Stimulated activated CD4-positive, alpha-beta T cell treated with anti-CD3 and anti-CD28 coated beads, Interleukin-15, amount 100 ng/mL, for 24 hours (primary cell): ENCODE data around the gene CDK17.
"Not testable (repeated sequence)": the region's sequence is repeated elsewhere in the genome, so short reads cannot be mapped to it uniquely, and the experiment has no call there.

ENCODE experiments used
- DNase-seq: peaks from one replicate; pipeline ENCODE4 v3.0.0-alpha.2; 2020

CDK17 gene

DNA sequence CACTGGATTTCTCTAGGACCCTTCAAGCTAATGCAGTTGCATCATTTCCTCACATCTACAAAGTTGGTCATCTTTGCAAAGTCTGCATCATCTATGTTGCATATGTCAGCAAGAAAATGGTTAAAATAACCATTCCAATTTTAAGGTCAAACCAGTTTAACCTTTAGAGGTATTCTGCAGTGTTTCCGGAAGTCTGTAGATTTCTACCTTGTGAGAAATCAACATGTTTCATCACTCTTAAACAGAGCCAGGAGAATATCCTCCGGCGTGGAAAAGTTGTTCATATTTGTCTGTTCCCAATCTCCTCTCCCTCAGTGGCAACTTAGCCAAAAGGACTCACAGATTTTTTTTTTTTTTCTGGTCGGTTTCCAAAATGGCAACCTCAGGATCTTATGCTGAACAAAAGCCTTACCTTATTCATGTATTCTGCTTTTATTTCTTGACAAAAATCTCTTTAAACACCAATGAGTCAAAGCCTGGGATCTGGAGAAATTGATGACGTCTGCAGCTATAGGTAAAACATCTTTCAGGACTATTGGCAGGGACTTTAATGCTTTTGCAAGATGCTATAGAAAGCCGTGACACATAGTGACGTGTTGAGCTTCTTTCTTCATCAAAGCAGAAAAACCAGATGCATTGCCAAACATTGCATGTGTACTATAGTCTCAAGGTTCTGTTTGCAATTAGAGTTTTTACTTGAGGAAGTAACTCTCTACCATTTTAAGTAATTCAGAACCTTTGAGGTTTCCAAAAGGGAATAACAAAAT lies 16.0 kb upstream of the CDK17 start:
- no peak for DNase-seq

DNA sequence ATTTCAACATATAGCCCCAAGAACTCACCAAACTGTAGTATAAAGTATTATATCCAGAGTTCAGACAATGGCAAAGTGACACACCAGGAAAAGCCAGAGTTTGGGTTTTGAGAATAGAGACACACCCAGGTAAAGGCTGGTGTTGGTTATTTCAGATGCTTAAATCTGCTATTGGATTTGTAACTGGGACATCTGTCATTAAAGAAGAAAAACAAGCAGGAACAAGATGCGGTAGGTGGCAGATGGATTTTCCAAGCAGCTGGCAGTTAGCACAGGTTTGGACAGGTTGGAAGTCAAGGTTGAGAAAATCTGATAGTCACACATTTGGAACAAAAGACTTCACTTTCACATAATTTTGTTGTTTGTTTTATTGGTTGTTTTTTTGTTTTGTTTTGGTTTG lies 14.4 kb upstream of the CDK17 start:
- no peak for DNase-seq

DNA sequence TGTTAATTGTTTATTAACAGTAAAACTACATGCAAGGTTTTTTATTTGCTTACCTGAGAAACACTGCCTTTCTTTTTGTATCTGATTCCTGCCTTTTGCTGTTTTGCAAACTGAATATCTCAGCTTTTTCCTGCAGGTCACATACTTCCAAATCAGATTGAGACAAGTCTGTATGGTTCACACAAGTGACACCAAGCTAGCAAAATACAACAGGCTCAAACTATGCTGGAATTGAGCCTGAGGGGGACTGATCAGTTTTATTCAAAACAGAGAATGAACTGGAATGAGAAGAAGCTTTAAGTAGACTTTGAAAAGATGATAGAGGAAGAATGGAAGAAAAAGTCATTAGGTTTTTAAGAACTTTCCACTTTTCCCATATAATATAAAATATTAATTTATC lies 12.2 kb upstream of the CDK17 start:
- no peak for DNase-seq

DNA sequence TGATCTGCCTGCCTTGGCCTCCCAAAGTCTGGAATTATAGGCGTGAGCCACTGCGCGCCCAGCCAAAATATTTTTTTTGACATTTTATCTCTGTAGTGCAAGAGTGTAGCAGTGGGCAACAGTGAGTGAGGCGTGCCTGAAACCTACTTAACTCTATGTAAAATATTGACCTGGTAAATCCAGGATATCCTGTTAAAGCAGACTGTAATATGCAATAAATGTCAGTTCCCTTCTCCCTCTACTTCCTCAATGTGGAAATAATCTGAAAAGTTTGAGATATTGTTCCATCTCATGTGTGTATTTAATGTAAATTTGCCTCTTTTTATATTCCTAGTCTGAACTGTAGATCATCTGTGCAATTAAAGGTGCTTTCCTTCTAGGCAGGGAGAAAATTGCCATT lies 9.5 kb upstream of the CDK17 start:
- DNase-seq, result no peak

DNA sequence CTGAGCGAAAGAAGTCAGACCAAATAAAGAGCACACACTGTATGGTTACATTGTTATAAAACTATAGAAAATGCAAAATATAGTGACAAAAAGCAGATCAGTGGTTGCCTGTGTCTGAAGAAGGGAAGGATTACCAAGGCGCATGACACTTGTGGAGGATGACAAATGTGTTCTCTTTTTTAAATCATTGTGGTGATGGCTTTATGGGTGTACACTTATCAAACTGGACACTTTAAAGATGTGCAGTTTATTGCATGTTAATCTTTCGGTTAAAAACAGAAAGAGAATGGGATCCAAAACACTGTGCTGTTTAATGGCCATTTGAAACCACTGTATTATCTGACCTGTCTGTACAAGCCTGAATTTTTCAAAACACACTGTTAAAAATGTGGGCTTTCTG lies 8.8 kb upstream of the CDK17 start:
- DNase-seq, result no peak

DNA sequence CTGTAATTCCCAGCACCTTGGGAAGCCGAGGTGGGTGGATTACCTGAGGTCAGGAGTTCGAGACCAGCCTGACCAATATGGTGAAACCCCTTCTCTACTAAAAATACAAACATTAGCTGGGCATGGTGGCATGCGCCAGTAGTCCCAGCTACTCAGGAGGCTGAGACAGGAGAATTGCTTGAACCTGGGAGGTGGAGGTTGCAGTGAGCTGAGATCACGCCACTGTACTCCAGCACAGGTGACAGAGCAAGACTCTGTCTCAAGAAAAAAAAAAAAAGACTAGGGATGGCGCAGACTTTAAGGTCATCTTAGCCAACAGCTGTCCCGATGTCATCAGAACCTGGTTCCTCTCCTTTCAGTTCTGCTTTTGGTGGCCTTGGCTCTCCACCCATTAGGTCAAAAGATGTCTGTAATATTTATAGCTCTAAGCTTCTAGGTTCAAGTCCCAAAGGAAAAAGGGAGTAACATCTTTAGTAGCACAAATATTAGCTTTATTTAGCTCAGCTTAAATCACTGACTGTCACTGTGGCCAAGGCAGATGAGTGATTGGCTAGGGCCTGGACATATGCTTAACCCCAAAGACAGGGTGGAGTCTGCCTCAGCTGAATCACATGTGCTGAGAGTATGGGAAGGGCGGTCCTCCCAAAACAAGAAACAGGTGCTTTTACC lies 7.3 kb upstream of the CDK17 start:
- not testable (repeated sequence) for DNase-seq

DNA sequence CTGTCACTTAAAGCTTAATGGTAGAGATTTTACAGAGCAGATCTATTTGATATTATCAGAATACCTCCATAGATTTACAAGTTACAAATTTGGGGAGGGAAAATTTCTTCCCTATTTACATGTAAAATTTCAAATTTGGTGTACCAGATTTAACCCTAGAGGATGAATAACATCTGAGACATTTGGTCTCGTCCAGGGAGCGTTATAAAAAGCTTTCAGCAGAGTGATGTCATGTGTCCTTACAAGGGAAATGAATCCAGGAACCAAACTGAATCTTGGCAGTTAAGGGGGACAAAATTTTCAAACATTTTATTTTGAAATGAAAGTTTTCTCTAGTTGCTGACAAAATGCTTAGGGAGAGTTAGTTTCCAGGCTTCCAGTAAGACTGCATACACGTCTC lies 4.5 kb upstream of the CDK17 start:
- no peak for DNase-seq

DNA sequence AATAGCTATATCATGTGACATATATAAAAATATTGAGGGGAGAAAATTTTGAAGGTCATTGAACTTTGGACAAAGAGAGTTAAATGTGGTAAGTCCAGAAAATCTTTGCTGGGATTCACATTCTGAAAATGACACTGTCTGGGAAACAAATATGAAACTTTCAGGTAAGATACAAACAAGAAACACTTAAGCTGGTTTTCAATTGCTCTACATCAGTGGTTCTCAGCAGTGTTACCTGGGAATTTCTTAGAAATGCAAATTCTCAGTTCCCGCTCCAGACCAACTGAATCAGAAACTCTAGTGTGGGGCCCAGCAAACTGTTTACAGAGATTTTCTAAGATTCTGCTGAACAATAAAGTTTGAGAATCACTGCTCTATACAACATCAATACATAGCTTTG lies 3.6 kb upstream of the CDK17 start:
- no peak for DNase-seq

DNA sequence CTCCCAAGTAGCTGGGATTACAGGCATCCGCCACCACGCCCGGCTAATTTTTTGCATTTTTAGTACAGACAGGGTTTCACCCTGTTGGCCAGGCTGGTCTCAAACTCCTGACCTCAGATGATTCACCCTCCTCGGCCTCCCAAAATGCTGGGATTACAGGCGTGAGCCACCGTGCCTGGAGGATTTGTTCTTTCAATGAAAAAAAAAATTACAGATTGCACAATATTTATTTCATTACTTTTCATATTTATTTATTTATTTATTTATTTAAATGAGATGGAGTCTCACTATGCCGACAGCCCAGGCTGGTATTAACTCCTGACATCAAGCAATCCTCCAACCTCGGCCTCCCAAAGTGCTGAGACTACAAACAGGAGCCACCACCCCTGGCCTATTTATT lies 2.3 kb upstream of the CDK17 start:
- not testable (repeated sequence) for DNase-seq

DNA sequence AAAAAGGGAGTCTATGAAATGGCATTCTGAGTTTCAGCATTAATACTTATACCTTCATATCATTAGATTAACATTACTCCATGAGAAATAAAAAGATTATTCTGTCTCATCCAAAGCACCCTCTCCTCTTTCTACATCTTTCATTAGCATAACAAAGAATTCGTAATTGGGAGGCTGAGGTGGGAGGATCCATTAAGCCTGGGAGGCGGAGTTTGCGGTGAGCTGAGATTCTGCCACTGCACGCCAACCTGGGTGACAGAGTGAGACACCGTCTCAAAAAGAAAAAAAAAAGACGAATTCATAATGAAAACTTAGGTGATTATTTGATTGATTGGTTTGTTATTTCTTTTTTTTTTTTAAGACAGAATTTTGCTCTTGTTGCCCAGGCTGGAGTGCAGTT lies 1.8 kb upstream of the CDK17 start:
- DNase-seq, result peak; percentile 30

DNA sequence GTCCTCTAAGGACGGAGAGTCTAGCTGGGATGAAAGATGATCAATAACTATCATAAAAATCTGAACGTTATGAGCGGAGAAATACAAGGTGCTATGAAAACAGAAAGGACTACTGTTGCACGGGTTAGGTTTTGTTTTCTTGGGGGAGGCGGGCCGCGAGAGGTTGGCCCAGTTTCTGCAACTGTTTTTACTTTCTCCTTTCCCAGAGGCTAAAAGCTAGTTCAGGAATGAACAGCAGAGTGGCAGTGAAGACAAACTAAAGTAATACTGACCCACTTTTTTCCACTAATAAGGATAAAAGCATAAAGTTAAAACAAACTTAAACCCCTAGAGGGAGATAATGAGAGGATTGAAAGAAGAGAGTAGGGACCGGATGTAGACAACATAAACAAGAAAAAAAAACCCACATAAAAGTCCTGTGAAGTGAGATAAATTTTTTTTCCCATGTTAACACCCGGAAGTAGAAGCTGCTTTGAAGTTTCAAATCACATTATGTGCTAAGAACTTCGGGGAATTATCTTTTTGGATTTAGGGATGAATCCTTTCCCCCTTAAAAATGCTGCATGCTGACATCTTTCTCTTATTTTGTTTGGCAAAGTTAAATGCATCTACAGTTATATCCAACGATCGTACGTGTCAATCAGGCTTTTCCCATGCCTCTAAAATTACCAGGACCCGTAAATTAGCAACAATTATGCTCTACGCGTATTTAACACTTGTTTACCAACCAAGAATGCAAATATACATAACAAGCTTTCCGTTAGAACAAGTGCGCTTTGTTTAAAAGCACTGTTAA lies 1.0 kb upstream of the CDK17 start:
- DNase-seq, result peak; percentile 46

DNA sequence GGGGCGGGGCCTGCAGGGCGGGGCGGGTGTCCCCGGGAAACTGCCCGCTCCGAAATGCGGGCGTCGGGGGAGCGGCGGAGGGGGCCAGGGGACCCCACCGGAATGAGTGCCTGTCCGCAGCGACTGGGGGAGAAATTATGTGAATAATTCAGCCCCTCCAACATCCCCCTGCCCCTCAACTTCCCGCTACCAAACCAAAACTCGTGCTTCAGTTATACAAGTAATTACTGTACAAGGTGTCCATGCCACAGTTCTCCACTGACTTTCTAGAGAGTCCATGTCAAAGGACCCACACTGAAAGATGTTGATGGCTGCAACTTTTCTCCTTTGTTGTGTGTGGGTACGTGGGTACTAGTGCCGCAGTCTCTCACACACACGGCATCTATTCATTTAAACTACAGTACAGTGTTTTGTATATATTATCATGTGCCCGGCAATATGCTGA lies 414 bp upstream of the CDK17 start:
- no peak for DNase-seq

DNA sequence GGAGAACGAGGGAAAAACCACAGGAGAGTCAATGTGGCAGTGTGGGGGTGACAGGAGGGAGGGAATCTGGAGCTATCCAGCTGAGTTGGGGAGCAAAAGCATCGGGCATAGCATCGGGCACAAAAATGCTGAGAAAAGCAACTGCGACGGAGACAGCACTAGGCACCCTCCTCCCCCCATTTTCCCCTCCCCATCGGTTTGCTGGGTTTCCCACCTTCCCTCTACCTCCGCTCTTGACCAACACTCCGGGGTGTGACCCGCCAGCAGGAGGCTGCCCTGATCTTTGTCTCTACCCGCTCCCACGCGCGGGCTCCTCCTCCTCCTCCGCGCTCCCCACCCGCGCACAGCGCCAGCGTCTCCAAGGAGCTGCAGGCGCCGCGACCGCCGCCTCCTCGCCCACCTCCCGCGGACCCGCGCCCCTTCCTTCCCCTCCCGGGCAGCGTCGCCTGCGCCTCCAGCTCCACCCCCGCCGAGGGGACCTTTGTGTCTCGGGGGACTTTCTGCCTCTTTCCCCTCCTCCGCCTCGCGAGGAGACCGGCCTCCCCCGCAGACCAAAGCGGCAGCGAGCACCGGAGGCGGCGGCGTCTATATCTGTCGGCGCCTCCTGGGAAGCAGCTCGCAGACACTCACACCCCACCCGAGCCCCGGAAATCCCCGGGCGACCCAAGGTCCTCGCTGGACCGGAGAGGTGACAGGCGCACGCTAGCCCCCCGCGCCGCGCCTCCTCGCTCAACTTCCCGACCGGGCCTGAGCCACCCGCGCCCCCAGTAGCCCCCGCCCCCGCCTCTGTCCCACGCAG lies 920 bp downstream of the CDK17 start:
- peak; percentile 76 for DNase-seq

DNA sequence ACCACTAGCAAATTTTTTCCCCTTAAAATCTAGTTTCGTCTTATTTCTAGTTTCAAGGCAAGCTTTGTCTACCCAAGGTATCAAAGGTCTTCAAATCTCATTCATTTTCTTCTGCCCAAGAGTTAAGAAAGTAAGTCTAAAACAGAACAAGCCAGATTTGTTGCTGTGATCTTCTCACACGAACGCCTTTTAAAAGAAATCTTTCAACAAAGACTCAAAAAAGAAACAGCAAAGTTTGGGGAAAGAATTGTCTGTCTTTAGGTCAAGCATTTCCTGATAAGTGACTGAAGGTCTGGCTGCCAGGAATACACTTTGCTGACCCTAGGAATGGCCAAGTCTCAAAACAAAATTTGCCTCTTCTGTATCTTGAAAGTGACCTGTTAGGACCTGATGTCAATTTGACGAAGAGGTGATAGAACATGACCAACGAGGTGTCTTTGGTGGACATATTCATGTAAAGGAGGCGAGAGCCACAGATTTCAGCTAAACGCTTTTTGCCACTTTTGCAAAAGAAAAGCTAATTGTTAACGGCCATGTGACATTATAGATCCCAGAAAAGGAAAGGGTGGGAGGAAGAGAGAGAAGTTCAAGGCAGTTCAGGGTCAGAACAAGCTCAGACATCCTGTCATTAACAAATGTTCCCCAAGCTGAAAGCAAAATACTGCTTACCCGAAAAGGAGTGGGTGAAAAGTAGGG lies 1.7 kb downstream of the CDK17 start:
- DNase-seq, result no peak

DNA sequence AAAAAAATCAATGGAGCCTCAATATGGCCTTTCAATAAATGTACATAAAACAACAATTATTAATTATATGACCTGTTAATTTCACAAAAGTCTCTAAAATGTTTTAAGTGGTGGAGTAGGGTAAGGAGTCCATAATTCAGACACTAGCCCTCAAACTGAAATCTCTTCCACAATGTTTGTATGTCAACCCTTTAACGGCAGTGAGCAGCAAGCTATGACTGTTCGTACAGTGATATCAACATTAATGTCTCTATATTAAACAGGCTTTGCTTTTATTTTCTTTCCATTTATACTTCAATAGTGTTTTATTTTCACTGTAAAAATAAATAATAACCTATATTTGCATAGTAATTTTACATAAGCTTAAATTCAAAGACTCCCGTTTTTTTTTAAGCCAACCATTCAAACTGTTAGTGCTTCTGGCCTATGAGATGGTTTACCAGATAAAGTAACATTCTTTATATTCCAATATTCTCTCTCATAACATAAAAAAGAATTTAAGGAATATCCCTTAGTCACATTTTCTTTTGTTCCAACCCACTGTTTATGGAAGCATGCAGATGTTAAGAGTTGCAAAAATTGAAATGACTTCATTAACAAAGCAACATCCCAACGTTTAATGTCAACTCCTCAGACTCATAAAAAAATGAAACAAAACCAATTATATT lies 2.3 kb downstream of the CDK17 start:
- DNase-seq, result no peak

DNA sequence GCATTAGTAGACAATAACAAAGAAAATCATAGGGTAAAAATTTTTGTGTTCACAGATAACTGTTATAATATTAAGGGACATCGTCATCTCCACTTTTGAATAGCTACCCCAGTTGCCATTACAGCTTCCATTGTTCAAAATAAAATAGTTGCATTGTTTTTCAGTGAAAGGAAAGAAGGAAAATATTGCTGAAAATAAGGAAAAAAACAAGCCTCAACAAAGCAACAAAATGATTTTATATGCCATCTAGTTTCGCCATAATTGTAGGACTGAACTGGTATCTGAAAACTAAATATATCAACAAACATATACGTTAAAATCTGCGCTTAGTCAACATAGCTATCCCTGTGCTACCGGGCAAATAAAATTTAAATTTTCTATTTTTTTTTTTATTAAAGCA lies 3.3 kb downstream of the CDK17 start:
- no peak for DNase-seq

DNA sequence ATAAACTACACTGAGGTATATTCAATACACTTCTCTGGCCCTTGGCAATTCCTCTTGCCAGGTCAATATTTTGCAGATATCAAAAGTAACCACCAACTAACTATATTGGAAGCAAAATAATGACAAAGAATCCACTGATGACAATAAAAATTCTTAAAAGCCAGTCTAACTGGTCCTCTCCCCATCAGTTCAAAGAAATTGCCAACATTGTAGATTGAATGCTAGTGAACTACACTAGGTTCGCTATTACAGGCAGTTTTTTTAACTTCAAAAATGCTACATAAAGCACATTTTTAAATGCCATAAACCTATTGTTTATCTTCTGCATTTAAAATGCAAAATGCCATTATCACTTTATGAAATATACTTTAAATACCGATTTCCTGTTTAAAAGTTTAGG lies 4.0 kb downstream of the CDK17 start:
- no peak for DNase-seq

DNA sequence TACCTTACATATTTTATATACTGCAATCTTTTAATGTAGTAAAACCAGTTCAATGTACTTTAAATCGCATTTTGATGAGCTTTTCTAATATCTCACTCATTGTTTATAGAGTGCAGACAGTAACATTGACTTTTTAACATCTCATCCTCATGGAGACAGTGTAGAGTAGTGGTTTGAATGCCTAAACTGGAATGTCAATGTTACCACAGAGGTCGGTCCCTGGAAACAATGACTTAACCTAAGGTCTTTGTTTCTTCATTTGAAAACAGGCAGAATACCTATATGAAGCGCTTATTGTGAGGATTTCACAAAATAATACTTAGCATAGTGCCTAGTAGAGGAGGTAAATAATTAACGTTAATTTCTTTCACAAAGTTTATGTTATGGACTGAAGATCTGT lies 5.0 kb downstream of the CDK17 start:
- DNase-seq, result no peak

DNA sequence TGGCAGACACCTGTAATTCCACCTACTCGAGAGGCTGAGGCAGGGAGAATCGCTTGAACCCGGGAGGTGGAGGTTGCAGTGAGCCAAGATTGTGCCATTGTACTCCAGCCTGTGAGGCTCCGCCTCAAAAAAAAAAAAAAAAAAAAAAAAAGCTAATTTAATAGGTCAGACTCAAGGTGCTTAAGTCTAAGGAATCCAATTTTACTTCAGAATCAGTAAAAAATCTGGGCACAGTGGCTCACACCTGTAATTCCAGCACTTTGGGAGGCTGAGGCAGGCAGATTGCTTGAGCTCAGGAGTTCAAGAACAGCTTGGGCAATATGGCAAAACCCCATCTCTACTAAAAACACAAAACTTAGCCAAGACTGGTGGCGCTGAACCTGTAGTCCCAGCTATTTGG lies 7.0 kb downstream of the CDK17 start:
- not testable (repeated sequence) for DNase-seq

DNA sequence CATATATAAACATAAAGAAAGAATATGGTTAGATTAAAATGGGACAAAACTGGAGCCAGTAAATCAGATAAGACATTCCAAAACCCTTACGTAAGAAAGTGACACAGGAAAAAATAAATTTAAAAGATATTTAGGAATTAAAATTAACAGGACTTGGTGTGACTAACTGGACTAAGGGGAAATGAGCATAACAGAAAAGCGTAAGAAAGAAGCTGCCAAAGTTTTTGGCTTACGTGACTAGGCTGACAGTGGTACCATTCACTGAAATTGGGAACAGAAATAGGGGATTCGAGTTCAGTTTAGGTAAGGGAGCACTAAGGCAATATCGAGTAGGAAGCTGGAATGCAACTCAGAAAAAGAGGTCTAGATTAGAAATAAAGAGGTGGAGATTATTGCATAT lies 7.8 kb downstream of the CDK17 start:
- no peak for DNase-seq

DNA sequence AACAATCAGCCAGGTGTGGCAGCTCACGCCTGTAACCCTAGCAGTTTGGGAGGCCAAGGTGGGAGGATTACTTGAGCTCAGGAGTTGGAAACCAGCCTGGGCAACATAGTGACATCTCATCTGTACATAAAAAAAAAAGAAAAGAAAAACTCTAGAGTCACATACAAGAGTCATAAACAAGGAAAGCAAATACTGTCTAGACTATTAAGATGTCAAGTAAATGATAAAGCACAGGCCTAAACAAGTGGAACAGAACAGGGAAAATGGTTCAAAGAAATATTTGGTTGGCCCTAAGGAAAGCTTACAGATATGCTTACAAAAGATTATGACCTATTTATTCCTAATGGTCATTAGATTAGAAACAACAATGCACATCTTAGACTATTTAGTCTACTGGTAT lies 12.3 kb downstream of the CDK17 start:
- DNase-seq, result no peak

DNA sequence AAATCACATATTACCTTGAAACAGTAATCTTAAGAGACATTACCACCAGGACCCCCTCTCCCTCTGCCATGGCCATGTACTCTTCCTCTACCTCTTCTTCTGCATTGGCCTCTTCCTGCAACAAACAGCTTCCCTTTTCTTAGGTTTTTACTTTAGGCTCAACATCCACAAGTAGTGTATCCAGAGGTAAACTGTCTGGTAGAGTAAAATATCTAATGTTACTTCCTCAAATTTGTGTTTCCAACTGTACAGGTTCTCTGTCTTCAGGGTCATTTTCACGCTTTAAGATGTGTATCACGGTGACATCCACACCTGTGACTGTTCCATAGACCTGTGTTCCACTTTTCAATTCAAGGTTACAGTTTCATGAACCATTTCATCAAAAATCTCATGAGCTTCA lies 13.4 kb downstream of the CDK17 start:
- no peak for DNase-seq
